OCI-LY3 (cell line): ENCODE measurements around the gene MBP.

Experiments
- H2AFZ ChIP-seq: fragments of 200-600, 300-600 bp; shearing (Covaris generic); 2 replicates; pipeline ENCODE4 v1.6.0; 2014; ENCODE audit warnings: antibody characterized with exemption, low read depth, low read length
- H3K27ac ChIP-seq: fragments of 200-600, 300-600 bp; sonication (generic); 2 replicates; pipeline ENCODE4 v1.5.1; 2014; ENCODE audit warnings: mild to moderate bottlenecking, low read length, moderate library complexity, mixed read lengths
- H3K27me3 ChIP-seq: fragments of 200-600, 300-600 bp; sonication (generic); 2 replicates; pipeline ENCODE4 v1.6.1; 2014; ENCODE audit warnings: low read depth, low read length, mixed read lengths
- H3K36me3 ChIP-seq: fragments of 200-600, 300-600 bp; sonication (generic); replicated peaks from 2 replicates; pipeline ENCODE3; 2014; ENCODE audit warnings: low read depth, low read length, mixed read lengths
- H3K4me1 ChIP-seq: fragments of 300-600, 200-600 bp; sonication (generic); 2 replicates; pipeline ENCODE4 v1.6.1; 2014; ENCODE audit warnings: low read length, mixed read lengths
- H3K4me2 ChIP-seq: fragments of 200-600, 300-600 bp; sonication (generic); 2 replicates; pipeline ENCODE4 v1.6.1; 2014; ENCODE audit warnings: low read length, mixed read lengths
- H3K4me3 ChIP-seq: fragments of 300-600, 200-600 bp; sonication (generic); 2 replicates; pipeline ENCODE4 v1.5.1; 2014; ENCODE audit warnings: antibody characterized with exemption, mild to moderate bottlenecking, low read length, moderate library complexity
- H3K79me2 ChIP-seq: fragments of 300-600, 200-600 bp; shearing (Covaris generic); 2 replicates; pipeline ENCODE4 v1.6.1; 2014; ENCODE audit warnings: mild to moderate bottlenecking, low read length, mixed read lengths
- H3K9ac ChIP-seq: fragments of 300-600, 200-600 bp; shearing (Covaris generic); 2 replicates; pipeline ENCODE4 v1.6.0; 2014; ENCODE audit warnings: mild to moderate bottlenecking, low read length, moderate library complexity
- H3K9me3 ChIP-seq: fragments of 200-600, 300-600 bp; shearing (Covaris generic); 2 replicates; pipeline ENCODE4 v1.6.1; 2014; ENCODE audit warnings: low read length, mixed read lengths; ENCODE audit not compliant: insufficient read depth
- H4K20me1 ChIP-seq: fragments of 200-600, 300-600 bp; sonication (generic); 2 replicates; pipeline ENCODE4 v1.6.1; 2016; ENCODE audit warnings: low read length, mixed read lengths; ENCODE audit not compliant: insufficient read depth
- EZH2phosphoT487 ChIP-seq: fragments of 200-600 bp; shearing (Covaris generic); IDR thresholded peaks from 2 replicates; pipeline ENCODE4 v1.6.1; 2018; ENCODE audit warnings: antibody characterized with exemption, mixed run types, low read depth
- TF ChIP-seq, protein P1 (sequence below): fragments of 200-600, 300-600 bp; sonication (generic); IDR thresholded peaks from 2 replicates; pipeline ENCODE4 v1.5.1; 2014; ENCODE audit warnings: antibody characterized with exemption, low read length, low read depth

MBP gene

DNA sequence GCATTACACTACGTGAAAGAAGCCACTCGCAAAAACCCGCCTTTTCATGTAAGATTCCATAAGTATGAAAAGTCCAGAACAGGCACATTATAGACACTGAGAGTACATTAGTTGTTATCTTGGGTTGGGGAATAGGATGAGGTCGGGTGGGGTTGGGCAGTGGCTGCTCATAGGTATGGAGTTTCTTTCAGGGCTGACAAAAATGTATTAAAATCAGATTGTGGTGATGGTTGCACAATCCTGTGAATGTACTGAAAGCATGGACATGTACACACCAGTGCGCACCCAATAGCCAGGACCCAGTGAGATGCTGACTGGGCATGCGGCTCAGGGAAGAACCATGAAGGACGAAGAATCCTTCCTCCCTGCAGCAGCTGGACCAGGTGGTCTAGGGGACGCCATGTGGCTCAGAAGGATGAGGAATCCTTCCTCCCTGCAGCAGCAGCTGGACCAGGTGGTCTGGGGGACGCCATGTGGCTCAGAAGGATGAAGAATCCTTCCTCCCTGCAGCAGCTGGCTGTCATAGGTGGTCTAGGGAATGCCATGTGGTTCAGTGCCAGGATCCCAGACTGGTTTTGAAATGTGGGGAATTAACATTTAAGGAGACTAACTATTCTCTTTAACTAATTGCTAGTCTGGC lies 50.1 kb downstream of the MBP start:
- Histone ChIP-seq H3K79me2 (peaks cover 14% of the 10 kb centered on the region), H3K9me3 (no peaks in the 10 kb centered on the region), H3K9ac (no peak overlapping the region), H3K4me3 (no peak overlapping the region), H4K20me1 (peaks cover 30% of the 10 kb centered on the region), H2AFZ (no peak overlapping the region), H3K36me3 (peaks cover 16% of the 10 kb centered on the region), H3K4me1 (peaks cover 18% of the 10 kb centered on the region), H3K27me3 (no peaks in the 10 kb centered on the region), H3K27ac (no peak overlapping the region), H3K4me2 (no peak overlapping the region)
- TF ChIP-seq EZH2phosphoT487, result no peak
- TF ChIP-seq, protein P1, sequence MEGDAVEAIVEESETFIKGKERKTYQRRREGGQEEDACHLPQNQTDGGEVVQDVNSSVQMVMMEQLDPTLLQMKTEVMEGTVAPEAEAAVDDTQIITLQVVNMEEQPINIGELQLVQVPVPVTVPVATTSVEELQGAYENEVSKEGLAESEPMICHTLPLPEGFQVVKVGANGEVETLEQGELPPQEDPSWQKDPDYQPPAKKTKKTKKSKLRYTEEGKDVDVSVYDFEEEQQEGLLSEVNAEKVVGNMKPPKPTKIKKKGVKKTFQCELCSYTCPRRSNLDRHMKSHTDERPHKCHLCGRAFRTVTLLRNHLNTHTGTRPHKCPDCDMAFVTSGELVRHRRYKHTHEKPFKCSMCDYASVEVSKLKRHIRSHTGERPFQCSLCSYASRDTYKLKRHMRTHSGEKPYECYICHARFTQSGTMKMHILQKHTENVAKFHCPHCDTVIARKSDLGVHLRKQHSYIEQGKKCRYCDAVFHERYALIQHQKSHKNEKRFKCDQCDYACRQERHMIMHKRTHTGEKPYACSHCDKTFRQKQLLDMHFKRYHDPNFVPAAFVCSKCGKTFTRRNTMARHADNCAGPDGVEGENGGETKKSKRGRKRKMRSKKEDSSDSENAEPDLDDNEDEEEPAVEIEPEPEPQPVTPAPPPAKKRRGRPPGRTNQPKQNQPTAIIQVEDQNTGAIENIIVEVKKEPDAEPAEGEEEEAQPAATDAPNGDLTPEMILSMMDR, result no peak

DNA sequence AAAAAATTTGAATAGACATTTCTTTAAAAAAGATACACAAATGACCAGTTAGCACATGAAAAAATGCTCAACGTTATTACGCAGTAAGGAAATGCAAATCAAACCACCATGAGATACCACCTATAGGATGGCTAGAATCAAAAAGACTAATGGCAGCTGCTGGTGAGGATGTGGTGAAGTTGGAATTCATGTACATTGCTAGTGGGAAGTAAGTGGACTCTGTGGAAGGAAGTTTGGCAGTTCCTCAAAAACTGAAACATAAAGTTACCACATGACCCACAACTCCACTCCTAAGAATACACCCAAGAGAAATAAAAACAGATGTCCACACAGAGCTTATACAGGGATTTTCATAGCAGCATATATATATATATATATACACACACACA lies 51.2 kb downstream of the MBP start:
- H3K4me2 ChIP-seq, result no peak overlapping the region
- H3K27ac ChIP-seq, result no peak overlapping the region
- H3K4me1 ChIP-seq, result peaks cover 18% of the 10 kb centered on the region
- TF ChIP-seq, protein P1, result no peak
- no peak for TF ChIP-seq EZH2phosphoT487
- peaks cover 36% of the 10 kb centered on the region for H4K20me1 ChIP-seq
- peaks cover 14% of the 10 kb centered on the region for H3K79me2 ChIP-seq
- peaks cover 12% of the 10 kb centered on the region for H3K36me3 ChIP-seq
- H3K9ac ChIP-seq, result no peak overlapping the region
- no peaks in the 10 kb centered on the region for H3K9me3 ChIP-seq
- H3K4me3 ChIP-seq, result no peak overlapping the region
- no peak overlapping the region for H2AFZ ChIP-seq
- no peaks in the 10 kb centered on the region for H3K27me3 ChIP-seq

DNA sequence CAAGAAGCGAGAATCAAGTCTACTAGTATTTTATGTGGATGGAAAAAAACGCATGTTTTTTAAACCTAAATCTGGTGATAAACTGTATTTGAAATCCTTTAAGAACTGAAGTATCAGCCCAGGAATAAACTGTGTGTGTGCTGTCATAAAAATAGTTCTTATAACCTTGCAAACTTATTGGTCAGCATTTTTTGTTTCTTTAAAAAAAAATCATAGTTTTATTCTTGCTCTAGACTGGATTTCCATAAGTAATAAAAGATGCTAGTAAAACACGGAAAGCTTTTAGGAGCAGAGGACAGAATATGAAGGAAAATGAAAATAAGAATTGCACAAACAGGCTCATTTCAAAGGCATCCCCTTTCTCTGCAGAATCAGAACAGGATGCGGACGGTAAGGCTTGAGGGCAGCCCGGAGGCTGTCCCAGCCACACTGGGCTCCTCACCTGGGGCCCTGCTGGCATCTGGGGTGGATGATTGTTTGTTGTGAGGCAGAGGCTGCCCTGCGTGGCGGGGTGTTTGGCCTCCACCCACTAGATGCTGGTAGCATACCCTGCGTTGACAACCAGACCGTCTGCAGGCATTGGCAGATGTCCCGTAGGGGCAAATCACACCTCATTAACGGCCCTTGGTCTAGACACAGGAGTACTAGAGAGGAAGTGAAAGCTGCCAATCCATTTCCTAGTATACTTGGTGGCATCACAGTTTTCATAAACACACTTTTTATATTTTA lies 52.5 kb downstream of the MBP start:
- Histone ChIP-seq H3K9me3 (no peaks in the 10 kb centered on the region), H3K4me1 (peaks cover 18% of the 10 kb centered on the region), H3K36me3 (peaks cover 12% of the 10 kb centered on the region), H2AFZ (no peak overlapping the region), H3K79me2 (peaks cover 14% of the 10 kb centered on the region), H3K4me3 (peak overlapping the region; percentile 33), H3K9ac (no peak overlapping the region), H3K27me3 (no peaks in the 10 kb centered on the region), H3K4me2 (peak overlapping the region; percentile 69), H3K27ac (peak overlapping the region; percentile 10; the same call in 1 of the 2 replicates), H4K20me1 (peaks cover 47% of the 10 kb centered on the region)
- TF ChIP-seq, protein P1, result no peak
- TF ChIP-seq EZH2phosphoT487, result no peak

DNA sequence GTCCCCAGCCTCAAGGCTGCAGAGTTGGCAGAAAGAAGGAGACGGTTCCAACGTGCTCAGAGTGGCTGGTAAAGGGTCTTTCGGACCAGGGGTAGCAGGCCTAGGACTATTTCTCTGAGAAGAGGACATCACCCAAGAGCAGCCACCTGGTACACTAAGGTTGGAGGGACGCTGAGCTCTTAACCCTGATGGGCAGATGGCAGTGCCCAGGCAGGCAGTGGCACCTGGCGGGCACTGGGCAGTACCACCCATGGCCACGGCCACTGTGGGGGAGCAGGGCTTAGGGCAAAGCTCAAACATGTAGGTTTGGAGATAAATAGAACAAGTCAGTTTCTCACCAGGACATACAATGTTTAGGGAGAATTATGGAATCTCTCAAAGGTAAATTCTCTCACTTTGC lies 53.5 kb downstream of the MBP start:
- H3K4me2 ChIP-seq, result no peak overlapping the region
- H3K27ac ChIP-seq, result no peak overlapping the region
- H3K9ac ChIP-seq, result no peak overlapping the region
- no peak overlapping the region for H3K4me3 ChIP-seq
- no peaks in the 10 kb centered on the region for H3K9me3 ChIP-seq
- H3K36me3 ChIP-seq, result peaks cover 11% of the 10 kb centered on the region
- TF ChIP-seq EZH2phosphoT487, result no peak
- TF ChIP-seq, protein P1, result no peak
- H3K27me3 ChIP-seq, result no peaks in the 10 kb centered on the region
- H4K20me1 ChIP-seq, result peaks cover 57% of the 10 kb centered on the region
- peaks cover 14% of the 10 kb centered on the region for H3K79me2 ChIP-seq
- H2AFZ ChIP-seq, result no peak overlapping the region
- peaks cover 18% of the 10 kb centered on the region for H3K4me1 ChIP-seq
